AG04450 (cell line): ENCODE results near the gene LTBP1. TPM values are rescaled to one million over a fixed set of nuclear protein-coding genes. Genes with fewer than 3 reads are reported as not detected.

Experiments
- CTCF ChIA-PET: fragments of 300-600, 350-600 bp; formaldehyde crosslinking; extraction: SDS; loops from one replicate; lab custom pipeline; 2022; ENCODE audit warnings: antibody characterized with exemption, inconsistent platforms; lab: Charles Lee
- POLR2A ChIA-PET: fragments of 350-600 bp; formaldehyde crosslinking; extraction: SDS; loops from one replicate; lab custom pipeline; 2021; ENCODE audit warnings: antibody characterized with exemption, inconsistent platforms; lab: Yijun Ruan, JAX
- DNase-seq: peaks from one replicate; pipeline ENCODE4 v3.0.0-alpha.2; 2011; ENCODE audit warnings: low read depth, low spot score
- H3K27ac ChIP-seq: one replicate; pipeline ENCODE4 v1.5.1; 2012; ENCODE audit warnings: low read depth, low read length, control low read depth
- H3K27me3 ChIP-seq: one replicate; pipeline ENCODE4 v1.6.0; 2012; ENCODE audit warnings: low read length; ENCODE audit not compliant: control insufficient read depth, insufficient read depth
- H3K4me3 ChIP-seq: 2 replicates; pipeline ENCODE4 v1.5.1; 2011; ENCODE audit warnings: mild to moderate bottlenecking, low read depth, low read length, control low read depth
- H3K9me3 ChIP-seq: 2 replicates; pipeline ENCODE4 v1.5.1; 2012; ENCODE audit warnings: low read length; ENCODE audit not compliant: control insufficient read depth, insufficient read depth
- polyA plus RNA-seq: library from polyadenylated mRNA; depleted of rRNA; stranded (reverse); fragments of >200 nt; gene quantifications from 2 replicates; pipeline ENCODE4 v1.2.3, GENCODE V29; 2011
- TF ChIP-seq, protein P1 (sequence below): IDR thresholded peaks from 2 replicates; pipeline ENCODE4 v1.5.1; 2011; ENCODE audit warnings: low read depth, low read length, control low read depth, inconsistent platforms

The LTBP1 gene
- polyA plus RNA-seq, 1 experiment, result 517 TPM

DNA sequence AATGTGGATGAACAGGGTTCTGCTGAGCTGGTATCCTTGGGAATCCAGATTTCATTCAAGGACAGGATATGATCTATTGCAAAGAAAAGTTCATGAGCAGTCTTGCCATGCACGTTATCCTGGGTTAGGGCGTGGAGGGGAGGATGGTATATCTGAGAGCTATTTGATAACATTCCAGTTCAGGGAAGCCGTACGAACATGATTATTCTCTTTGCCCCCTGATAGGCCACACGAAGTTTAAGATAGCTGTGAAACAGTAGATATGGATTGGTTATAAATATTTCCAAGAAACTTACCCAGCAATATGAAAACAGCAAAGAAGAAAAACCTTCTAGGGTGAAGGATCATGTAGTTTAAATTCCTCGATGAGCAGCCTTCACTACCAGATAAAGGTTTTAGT is 171.9 kb downstream of the LTBP1 start:
- POLR2A ChIA-PET, result no interaction called here
- CTCF ChIA-PET, result no interaction called here
- no peak overlapping the region for H3K27ac ChIP-seq

DNA sequence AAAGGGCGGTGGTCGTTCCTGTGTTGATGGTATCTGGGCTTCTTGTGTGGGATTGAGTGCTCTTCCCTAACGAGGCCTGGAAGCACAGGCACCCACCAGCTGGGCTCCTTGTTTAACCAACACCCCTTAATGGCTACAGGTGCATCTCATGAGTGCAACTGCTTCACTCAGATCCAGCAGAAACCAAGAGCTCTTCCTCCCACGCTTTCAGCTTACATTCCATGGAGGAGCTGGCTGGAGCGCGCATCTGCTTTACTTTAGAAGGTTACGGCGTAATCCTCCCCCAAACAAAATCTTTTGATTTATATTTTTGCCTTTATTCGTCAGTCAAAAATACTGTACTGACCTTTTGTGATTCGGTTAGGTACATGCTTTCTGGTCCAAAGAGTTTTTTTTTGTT is 174.7 kb downstream of the LTBP1 start:
- H3K27me3 ChIP-seq, result no peaks in the 10 kb centered on the region
- ChIA-PET CTCF (no interaction called here), POLR2A (no interaction called here)
- no peaks in the 10 kb centered on the region for H3K9me3 ChIP-seq
- DNase-seq, result no peak
- no peak overlapping the region for H3K4me3 ChIP-seq
- no peak overlapping the region for H3K27ac ChIP-seq
- TF ChIP-seq, protein P1, sequence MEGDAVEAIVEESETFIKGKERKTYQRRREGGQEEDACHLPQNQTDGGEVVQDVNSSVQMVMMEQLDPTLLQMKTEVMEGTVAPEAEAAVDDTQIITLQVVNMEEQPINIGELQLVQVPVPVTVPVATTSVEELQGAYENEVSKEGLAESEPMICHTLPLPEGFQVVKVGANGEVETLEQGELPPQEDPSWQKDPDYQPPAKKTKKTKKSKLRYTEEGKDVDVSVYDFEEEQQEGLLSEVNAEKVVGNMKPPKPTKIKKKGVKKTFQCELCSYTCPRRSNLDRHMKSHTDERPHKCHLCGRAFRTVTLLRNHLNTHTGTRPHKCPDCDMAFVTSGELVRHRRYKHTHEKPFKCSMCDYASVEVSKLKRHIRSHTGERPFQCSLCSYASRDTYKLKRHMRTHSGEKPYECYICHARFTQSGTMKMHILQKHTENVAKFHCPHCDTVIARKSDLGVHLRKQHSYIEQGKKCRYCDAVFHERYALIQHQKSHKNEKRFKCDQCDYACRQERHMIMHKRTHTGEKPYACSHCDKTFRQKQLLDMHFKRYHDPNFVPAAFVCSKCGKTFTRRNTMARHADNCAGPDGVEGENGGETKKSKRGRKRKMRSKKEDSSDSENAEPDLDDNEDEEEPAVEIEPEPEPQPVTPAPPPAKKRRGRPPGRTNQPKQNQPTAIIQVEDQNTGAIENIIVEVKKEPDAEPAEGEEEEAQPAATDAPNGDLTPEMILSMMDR, result no peak

More for the DNA sequence above, 171.9 kb downstream of the LTBP1 start:
- Histone ChIP-seq H3K27me3 (no peaks in the 10 kb centered on the region), H3K9me3 (no peaks in the 10 kb centered on the region), H3K4me3 (no peak overlapping the region)
- TF ChIP-seq, protein P1, result no peak
- no peak for DNase-seq

DNA sequence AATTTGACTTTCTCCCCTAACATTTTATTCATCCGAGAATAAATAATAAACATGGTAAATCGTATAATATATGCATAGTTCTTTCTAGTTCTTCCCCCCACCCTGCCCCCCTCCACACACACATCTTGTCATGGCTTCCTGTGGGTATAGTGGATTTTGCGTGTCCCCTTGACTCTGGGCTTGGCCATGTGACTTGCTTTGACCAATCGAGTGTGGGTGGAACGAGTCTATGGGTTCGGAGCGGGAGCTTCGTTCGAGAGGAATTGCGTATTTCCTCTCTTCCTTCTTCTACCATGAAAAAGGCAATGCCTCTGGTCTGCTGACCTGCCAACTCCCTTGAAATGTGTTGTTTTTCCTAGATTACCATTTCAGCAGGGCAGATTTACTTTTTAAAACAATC is 175.2 kb downstream of the LTBP1 start:
- H3K9me3 ChIP-seq, result no peaks in the 10 kb centered on the region
- TF ChIP-seq, protein P1, result no peak
- ChIA-PET POLR2A (no interaction called here), CTCF (no interaction called here)
- no peak for DNase-seq
- no peak overlapping the region for H3K27ac ChIP-seq
- H3K4me3 ChIP-seq, result no peak overlapping the region
- no peaks in the 10 kb centered on the region for H3K27me3 ChIP-seq

DNA sequence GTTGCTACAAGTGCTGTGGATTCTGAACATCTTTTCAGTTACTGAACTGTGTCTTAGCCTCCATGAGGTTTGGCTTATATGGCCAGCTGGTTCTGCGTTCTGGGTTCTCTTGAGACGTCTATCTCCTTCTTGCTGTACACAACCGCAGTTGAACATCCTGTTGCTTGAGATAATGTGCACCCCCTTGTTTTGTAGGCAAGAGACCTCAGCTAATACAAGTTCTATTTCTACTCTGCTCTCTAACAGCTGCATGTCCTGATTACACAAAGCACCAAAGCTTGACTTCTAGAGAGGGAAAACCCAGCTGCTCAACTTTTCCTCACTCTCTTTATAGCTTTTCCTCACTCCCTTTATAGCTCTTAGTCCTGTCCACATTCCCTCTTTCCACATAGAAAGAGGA is 176.0 kb downstream of the LTBP1 start:
- POLR2A ChIA-PET, result interaction anchor here (0.7 kb wide), 1 partner anchor 14 kb away, joined by 3 read pairs; no protein-coding TSS in a partner anchor
- DNase-seq, result no peak
- TF ChIP-seq, protein P1, result no peak
- Histone ChIP-seq H3K27me3 (no peaks in the 10 kb centered on the region), H3K4me3 (no peak overlapping the region), H3K27ac (no peak overlapping the region), H3K9me3 (no peaks in the 10 kb centered on the region)
- CTCF ChIA-PET, result no interaction called here

DNA sequence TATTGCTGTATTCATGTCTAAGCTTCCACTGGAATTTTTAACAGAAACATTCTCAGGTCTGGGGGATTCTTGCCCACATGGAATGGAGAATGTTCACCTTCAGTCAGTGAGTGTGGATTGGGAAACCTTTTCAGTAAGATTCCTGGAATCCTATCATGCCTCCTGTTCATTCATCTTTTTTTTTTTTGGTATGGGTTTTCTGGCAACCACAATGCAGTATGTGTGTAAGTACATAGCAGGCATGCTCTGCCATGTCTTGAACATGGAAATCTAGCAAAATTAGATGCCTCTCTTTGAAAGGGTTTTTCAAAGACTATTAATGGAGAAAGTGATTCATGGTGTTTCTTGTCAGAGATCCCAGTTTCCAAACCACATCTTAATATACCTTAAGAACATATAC is 176.5 kb downstream of the LTBP1 start:
- POLR2A ChIA-PET, result interaction anchor here (0.7 kb wide), 1 partner anchor 14 kb away, joined by 3 read pairs; no protein-coding TSS in a partner anchor
- Histone ChIP-seq H3K27me3 (no peaks in the 10 kb centered on the region), H3K27ac (no peak overlapping the region), H3K9me3 (no peaks in the 10 kb centered on the region), H3K4me3 (no peak overlapping the region)
- CTCF ChIA-PET, result no interaction called here
- TF ChIP-seq, protein P1, result no peak
- DNase-seq, result no peak
